Peyer's patch (tissue), 4 donors: Measurements from ENCODE around the gene HM13.

Experiments used
- CTCF ChIP-seq, 6 experiments: fragments of 450-650 bp in 4 of 6; fragments of 200-600 bp in 2 of 6; sonication (generic) in 1 of 6; IDR thresholded peaks; one replicate each; pipeline ENCODE4 v1.5.1; 2017 to 2019; ENCODE audit warnings: antibody characterized with exemption in 6 of 6, mild to moderate bottlenecking in 3 of 6, moderate library complexity in 1 of 6
- POLR2A ChIP-seq, 2 donors: fragments of 450-650 bp; IDR thresholded peaks; one replicate each; pipeline ENCODE4 v1.5.1; 2017; ENCODE audit warnings: antibody characterized with exemption in 2 of 2, mild to moderate bottlenecking in 2 of 2, moderate library complexity in 2 of 2

- TF ChIP-seq CTCF (IDR thresholded peaks at IDR 0.05) (no peak), POLR2A (IDR thresholded peaks at IDR 0.05) (no peak)
These were observed 48.0 kb downstream of the HM13 start for GRCh38 chr20:31562241-31562640.
